K562 treated with DMSO at 1 percent for 24 hours (cell line): ENCODE results near the gene NPSR1. TPM values are rescaled to one million over a fixed set of nuclear protein-coding genes. Genes with fewer than 3 reads are reported as not detected.

Source experiments
- total RNA-seq: library from RNA; unstranded; fragments of 300-600 nt; gene quantifications from 2 replicates; pipeline ENCODE4 v1.2.3, GENCODE V29; 2022; ENCODE audit warnings: low read depth; ENCODE audit not compliant: insufficient read depth

NPSR1 gene, protein sequence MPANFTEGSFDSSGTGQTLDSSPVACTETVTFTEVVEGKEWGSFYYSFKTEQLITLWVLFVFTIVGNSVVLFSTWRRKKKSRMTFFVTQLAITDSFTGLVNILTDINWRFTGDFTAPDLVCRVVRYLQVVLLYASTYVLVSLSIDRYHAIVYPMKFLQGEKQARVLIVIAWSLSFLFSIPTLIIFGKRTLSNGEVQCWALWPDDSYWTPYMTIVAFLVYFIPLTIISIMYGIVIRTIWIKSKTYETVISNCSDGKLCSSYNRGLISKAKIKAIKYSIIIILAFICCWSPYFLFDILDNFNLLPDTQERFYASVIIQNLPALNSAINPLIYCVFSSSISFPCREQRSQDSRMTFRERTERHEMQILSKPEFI
- total RNA-seq: not detected in 2 replicates

DNA sequence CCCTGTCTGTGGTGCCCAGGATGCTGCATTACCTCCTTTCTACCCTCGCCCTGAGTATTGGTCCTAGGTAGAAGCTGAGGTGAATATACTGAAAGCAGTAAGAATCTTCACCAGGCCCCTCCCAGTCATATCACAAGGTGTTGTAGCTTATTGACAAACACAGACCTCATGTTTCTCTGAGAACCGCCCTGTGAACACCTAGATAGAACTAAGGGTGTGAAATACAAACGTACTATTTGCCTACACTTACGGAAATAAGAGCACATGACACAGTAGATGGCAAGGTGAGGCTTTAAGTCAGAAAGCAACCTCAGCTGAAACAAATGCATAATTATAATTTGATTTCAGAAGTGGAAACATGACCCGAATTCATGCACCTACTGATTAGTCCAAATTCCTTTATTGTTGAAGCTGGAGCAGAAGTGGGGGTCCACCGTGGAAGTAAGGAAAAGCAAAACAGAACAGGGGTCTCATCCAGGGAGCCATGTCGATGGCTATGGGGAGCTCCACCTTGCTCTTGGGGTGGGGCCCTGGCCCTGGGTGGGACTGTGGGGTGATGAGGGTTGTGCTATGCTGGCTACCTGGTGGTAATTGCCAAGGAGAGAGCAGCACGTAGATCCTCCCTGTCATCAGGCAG, at the start of gene NPSR1:
Gene NPSR1 (plus strand): TSS at position 587 of the 637 bp plus-strand sequence. CDS start 195 bp downstream, outside the sequence.

